CD4-positive, CD25-positive, alpha-beta regulatory T cell (primary cell): ENCODE results near the gene FGF22. TPM values are rescaled to one million over a fixed set of nuclear protein-coding genes. Genes with fewer than 3 reads are reported as not detected.

Experiments used
- ATAC-seq, 2 donors: fragments of 150-1000 bp; cut with Tn5 transposase; one replicate each; pipeline ENCODE4 v1.10.0; 2021; ENCODE audit warnings: low read depth in 2 of 2, moderate number of reproducible peaks in 2 of 2, moderate library complexity in 1 of 2
- DNase-seq, 3 donors: peaks; one replicate each; pipeline versions ENCODE4 v3.0.0 to v3.0.0-alpha.2; 2012 to 2022; ENCODE audit warnings: mixed read lengths in 1 of 3
- H3K27ac ChIP-seq: one replicate; pipeline ENCODE4 v1.7.0; 2013; ENCODE audit warnings: mild to moderate bottlenecking, low read length; ENCODE audit not compliant: insufficient read depth, poor library complexity, severe bottlenecking
- H3K27me3 ChIP-seq: one replicate; pipeline ENCODE4 v1.7.0; 2013; ENCODE audit warnings: low read length; ENCODE audit not compliant: control insufficient read depth, insufficient read depth
- H3K36me3 ChIP-seq: one replicate; pipeline ENCODE4 v1.7.0; 2013; ENCODE audit warnings: mild to moderate bottlenecking, low read length, moderate library complexity; ENCODE audit not compliant: control insufficient read depth, insufficient read depth
- H3K4me1 ChIP-seq: 2 replicates; pipeline ENCODE4 v1.7.0; 2013; ENCODE audit warnings: mild to moderate bottlenecking, low read length; ENCODE audit not compliant: insufficient read depth, control insufficient read depth, poor library complexity, severe bottlenecking
- H3K4me3 ChIP-seq: one replicate; pipeline ENCODE4 v1.7.0; 2013; ENCODE audit warnings: low read depth, mild to moderate bottlenecking, low read length, moderate library complexity
- H3K9me3 ChIP-seq, 2 experiments: 1 replicate in 1 of 2; 2 replicates in 1 of 2; pipeline ENCODE4 v1.7.0; 2013; ENCODE audit warnings: low read length in 2 of 2, mild to moderate bottlenecking in 1 of 2, moderate library complexity in 1 of 2; ENCODE audit not compliant: control insufficient read depth in 2 of 2
- H3K27ac Mint-ChIP-seq, 3 donors: one replicate each; pipeline ENCODE4 v1.8.0; 2020 to 2022; ENCODE audit warnings: mild to moderate bottlenecking in 3 of 3, mixed read lengths in 3 of 3, moderate library complexity in 2 of 3
- H3K27me3 Mint-ChIP-seq: one replicate; pipeline ENCODE4 v1.8.0; 2022; ENCODE audit warnings: mild to moderate bottlenecking, mixed read lengths
- H3K36me3 Mint-ChIP-seq: one replicate; pipeline ENCODE4 v1.8.0; 2020; ENCODE audit warnings: mixed read lengths
- H3K4me1 Mint-ChIP-seq, 4 donors: one replicate each; pipeline ENCODE4 v1.8.0; 2020 to 2022; ENCODE audit warnings: mixed read lengths in 4 of 4, mild to moderate bottlenecking in 1 of 4
- H3K4me3 Mint-ChIP-seq, 4 donors: one replicate each; pipeline ENCODE4 v1.8.0; 2020 to 2022; ENCODE audit warnings: mild to moderate bottlenecking in 4 of 4, mixed read lengths in 4 of 4, moderate library complexity in 3 of 4
- H3K9me3 Mint-ChIP-seq, 7 donors: one replicate each; pipeline ENCODE4 v1.8.0; 2020 to 2022; ENCODE audit warnings: mixed read lengths in 7 of 7, mild to moderate bottlenecking in 3 of 7, moderate library complexity in 2 of 7
- polyA plus RNA-seq, 4 donors: library from polyadenylated mRNA; unstranded; fragments of 300-500 nt; fragmentation: Illumina TruSeq; gene quantifications; one replicate each; pipeline ENCODE4 v1.2.3, GENCODE V29; 2021
- total RNA-seq: library from RNA; stranded (reverse); gene quantifications from one replicate; pipeline ENCODE4 v1.2.3, GENCODE V29; 2022

The FGF22 gene
- total and polyA plus RNA-seq, 5 donors from 2014 or later: 0.17 to 0.81 TPM; not detected in 3

DNA sequence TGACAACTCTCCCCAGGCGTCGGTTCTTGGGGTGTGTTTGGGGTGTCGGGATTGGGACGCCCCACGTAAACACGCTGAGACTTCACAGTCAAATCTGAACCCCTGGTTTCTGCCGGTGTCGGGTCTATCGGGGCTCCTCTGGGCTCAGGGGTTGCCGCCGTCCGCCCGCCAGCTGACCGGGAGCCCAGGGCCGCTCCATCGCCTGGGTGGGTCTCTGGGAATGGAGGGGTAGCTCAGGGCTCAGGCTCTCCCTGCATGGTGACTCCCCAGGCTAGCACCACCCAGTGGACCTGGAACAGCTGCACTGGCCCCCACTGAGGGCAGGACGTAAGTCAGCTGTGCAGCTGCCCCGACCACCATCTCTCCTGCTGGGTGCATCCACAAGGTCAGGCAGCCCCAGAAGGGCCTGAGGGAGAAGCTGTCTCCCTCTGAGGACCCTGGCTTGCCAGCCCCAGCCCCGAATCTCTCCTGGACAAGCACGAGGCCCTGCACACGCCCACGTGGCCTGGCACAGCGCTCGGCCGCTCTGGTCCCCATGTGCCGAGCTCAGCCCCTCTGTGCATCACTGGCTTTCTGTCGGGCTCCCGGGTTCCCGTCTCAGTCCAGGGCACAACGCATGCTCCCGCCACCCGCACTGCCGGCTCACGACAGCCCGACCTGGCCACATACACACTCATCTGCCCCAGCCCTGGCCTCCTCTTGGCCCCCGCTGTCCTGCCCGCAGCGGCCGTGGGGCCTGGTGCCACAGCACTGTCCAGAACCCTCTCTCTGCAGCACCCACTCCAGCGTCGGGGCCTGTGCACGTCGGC lies 17.3 kb downstream of the FGF22 start:
- Histone ChIP-seq H3K4me1 (peaks cover 70% of the 10 kb centered on the region), H3K9me3 (no peaks in the 10 kb centered on the region), H3K27ac (peak overlapping the region; percentile 8), H3K36me3 (peaks cover 32% of the 10 kb centered on the region), H3K27me3 (no peaks in the 10 kb centered on the region), H3K4me3 (no peak overlapping the region)
- peaks cover 9% of the 10 kb centered on the region for H3K36me3 Mint-ChIP-seq
- no peaks in the 10 kb centered on the region for H3K9me3 Mint-ChIP-seq
- H3K4me1 Mint-ChIP-seq: peaks cover 0 to 67% (median 17%) of the 10 kb centered on the region in 4 donors
- DNase-seq (no peak), ATAC-seq (no peak)
- peak overlapping the region in 3 of 4 donors; percentile 32 to 81 (median 35) for H3K4me3 Mint-ChIP-seq
- peaks cover 13% of the 10 kb centered on the region for H3K27me3 Mint-ChIP-seq
- peak overlapping the region in 1 of 3 donors; percentile 48 for H3K27ac Mint-ChIP-seq

DNA sequence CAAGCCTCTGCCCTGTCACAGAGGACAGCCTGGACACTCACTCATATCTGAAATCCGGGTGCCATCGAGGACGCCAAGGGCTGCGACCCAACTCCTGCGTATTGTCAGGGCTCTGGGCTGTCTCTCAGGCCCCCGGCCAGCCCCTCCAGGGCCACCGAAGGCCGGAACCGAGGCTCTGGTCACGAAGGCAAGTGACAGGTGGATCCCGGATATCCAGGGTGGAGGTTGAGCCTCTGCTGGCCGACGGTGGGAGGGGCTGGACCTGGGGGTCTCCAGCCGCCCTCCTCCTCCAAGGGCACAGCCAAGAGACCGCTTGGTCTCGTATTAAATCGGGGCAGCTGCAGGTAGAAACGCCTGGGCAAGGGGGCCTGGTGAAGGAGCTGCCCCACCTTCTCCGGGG lies 17.9 kb downstream of the FGF22 start:
- H3K27ac ChIP-seq: no peak overlapping the region
- Mint-ChIP-seq H3K4me1 (peaks cover 0 to 67% (median 17%) of the 10 kb centered on the region in 4 donors), H3K36me3 (peaks cover 9% of the 10 kb centered on the region), H3K27me3 (peaks cover 13% of the 10 kb centered on the region), H3K27ac (peak overlapping the region in 1 of 3 donors; percentile 38), H3K9me3 (no peaks in the 10 kb centered on the region), H3K4me3 (peak overlapping the region in 2 of 4 donors; percentile 57 to 81)
- peaks cover 71% of the 10 kb centered on the region for H3K4me1 ChIP-seq
- ATAC-seq (no peak), DNase-seq (no peak)
- H3K4me3 ChIP-seq: no peak overlapping the region
- peaks cover 25% of the 10 kb centered on the region for H3K36me3 ChIP-seq
- H3K9me3 ChIP-seq: no peaks in the 10 kb centered on the region
- H3K27me3 ChIP-seq: no peaks in the 10 kb centered on the region

DNA sequence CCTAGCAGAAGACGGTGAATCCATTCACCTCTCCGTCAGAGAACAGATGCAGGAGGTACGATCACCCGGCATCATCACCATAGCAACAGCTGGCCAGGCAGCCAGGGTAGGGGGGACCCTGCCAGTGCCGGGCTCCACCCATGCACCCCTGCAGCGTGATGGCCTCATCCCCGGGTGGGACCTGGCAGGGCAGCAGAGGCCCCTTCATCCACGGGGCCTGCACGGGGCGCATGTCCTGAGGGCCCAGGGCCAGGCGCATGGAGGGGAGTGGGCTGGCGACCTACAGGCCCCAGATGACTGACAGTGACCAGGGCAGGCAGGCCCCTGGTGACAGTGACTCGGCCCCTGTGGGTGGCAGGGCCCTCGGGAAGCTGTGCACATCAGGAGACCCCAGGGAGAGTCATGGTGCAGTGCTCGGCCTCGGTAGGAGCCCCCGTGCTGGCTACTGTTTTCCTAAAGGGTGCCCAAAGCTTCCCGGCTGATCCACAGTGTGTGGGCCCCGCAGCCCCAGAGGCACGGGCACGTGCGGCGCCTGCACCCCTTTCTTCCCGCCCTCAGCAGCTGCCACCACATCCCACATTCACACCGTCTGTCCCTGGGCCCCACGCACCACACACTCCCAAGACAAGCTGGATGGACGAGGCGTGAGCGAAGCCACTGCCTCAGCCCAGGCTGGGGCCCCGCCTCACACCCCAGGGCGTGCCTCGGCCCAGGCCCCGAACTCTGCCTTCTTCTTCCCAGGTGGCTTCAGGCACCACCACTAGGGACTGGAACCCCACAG lies 18.6 kb downstream of the FGF22 start:
- Mint-ChIP-seq H3K4me3 (peak overlapping the region in 3 of 4 donors; percentile 21 to 57 (median 55)), H3K4me1 (peaks cover 0 to 67% (median 17%) of the 10 kb centered on the region in 4 donors), H3K27me3 (peaks cover 13% of the 10 kb centered on the region), H3K27ac (no peak overlapping the region), H3K36me3 (peaks cover 9% of the 10 kb centered on the region), H3K9me3 (no peaks in the 10 kb centered on the region)
- Histone ChIP-seq H3K4me1 (peaks cover 69% of the 10 kb centered on the region), H3K36me3 (peaks cover 19% of the 10 kb centered on the region), H3K27me3 (no peaks in the 10 kb centered on the region), H3K4me3 (no peak overlapping the region), H3K27ac (peak overlapping the region; percentile 92), H3K9me3 (no peaks in the 10 kb centered on the region)
- DNase-seq (no peak), ATAC-seq (no peak)

DNA sequence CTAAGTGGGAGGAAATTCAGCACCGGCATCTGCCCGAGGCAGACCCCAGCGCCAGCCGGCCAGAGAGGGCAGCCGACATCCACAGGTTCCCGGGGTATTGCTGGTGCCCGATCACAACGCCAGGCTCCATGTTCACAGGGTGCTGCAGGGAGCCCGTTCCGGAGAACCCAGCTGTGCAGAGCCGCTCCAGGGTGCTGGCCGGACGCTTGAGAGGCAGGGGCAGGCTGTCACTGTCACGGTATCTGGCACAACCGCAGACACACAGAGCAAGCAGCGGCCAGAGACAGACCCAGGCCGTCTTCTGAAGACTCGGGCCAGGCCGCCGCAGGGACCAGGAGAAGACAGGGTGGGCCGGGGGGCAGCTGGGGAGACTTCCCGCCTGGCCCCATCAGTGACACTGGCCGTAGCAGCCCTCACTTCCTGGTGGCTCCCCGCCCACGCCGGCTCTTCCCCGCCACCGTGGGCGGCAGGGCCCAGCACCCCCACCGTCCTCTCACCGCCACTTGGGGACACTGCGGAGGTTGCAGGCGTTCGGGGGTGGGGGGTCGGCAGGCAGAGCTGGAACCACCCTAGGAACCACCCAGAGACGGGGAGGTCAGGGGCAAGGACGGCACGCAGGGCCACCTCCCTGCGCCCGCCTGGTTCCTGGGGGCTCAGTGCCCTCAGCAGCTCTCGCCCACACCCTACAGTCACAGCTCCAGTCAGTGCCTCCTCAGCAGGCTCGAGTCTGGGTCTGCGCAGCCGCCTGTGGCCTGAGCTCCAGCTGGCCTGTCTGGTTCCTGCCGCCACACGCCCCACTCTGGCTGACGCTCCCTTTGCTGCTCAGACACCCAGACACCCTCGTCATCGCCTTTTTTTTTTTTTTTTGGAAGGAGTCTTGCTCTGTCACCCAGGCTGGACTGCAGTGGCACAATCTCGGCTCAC lies 19.5 kb downstream of the FGF22 start:
- Histone ChIP-seq H3K4me3 (peak overlapping the region; percentile 44), H3K9me3 (no peaks in the 10 kb centered on the region), H3K4me1 (peaks cover 77% of the 10 kb centered on the region), H3K27ac (peak overlapping the region; percentile 92), H3K27me3 (no peaks in the 10 kb centered on the region), H3K36me3 (peaks cover 13% of the 10 kb centered on the region)
- Mint-ChIP-seq H3K4me3 (peak overlapping the region; percentile 95 to 99 (median 98)), H3K27me3 (peaks cover 17% of the 10 kb centered on the region), H3K9me3 (no peaks in the 10 kb centered on the region), H3K27ac (peak overlapping the region; percentile 95 to 98 (median 98)), H3K4me1 (peaks cover 0 to 70% (median 17%) of the 10 kb centered on the region in 4 donors), H3K36me3 (peaks cover 9% of the 10 kb centered on the region)
- DNase-seq: peak in 1 of 3 donors; percentile 57
- no peak for ATAC-seq

DNA sequence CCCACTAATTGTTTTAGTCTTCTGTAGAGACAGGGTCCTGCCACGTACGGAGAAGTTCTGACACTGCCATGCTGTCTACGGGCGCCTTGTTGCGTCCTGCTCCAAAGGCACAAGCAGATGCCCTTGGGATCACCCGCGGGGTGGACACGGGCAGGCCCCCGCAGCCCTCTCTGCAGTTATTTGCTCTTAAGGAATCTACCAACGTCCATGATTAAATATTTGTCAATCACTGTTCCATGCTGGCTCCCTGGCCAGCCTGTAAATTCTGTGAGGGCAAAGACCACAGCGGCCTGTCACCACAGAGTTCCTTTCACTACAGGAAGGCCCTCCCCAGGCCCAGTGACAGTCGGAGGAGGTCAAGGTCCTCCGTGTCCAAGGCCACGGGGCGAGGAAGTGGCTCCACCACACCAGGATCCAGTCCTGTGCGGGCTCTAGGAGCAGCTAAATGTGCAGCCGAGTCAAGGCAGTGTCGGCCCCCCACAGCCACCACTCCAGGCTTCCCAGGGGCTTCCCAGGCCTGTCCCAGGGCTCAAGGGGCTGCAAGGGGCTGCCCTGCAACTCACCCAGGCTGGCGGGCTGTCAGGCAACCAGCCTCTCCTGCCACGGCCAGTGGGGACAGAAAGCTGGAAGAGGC lies 21.2 kb downstream of the FGF22 start:
- Histone ChIP-seq H3K4me3 (peak overlapping the region; percentile 78), H3K9me3 (no peaks in the 10 kb centered on the region), H3K27me3 (no peaks in the 10 kb centered on the region), H3K27ac (peak overlapping the region; percentile 92), H3K4me1 (peaks cover 73% of the 10 kb centered on the region), H3K36me3 (peaks cover 4% of the 10 kb centered on the region)
- peak overlapping the region; percentile 95 to 98 (median 98) for H3K27ac Mint-ChIP-seq
- no peak for ATAC-seq
- no peak for DNase-seq
- H3K4me3 Mint-ChIP-seq: peak overlapping the region; percentile 95 to 99 (median 98)
- H3K4me1 Mint-ChIP-seq: peaks cover 0 to 63% (median 17%) of the 10 kb centered on the region in 4 donors
- no peaks in the 10 kb centered on the region for H3K36me3 Mint-ChIP-seq
- H3K27me3 Mint-ChIP-seq: peaks cover 25% of the 10 kb centered on the region
- H3K9me3 Mint-ChIP-seq: no peaks in the 10 kb centered on the region

DNA sequence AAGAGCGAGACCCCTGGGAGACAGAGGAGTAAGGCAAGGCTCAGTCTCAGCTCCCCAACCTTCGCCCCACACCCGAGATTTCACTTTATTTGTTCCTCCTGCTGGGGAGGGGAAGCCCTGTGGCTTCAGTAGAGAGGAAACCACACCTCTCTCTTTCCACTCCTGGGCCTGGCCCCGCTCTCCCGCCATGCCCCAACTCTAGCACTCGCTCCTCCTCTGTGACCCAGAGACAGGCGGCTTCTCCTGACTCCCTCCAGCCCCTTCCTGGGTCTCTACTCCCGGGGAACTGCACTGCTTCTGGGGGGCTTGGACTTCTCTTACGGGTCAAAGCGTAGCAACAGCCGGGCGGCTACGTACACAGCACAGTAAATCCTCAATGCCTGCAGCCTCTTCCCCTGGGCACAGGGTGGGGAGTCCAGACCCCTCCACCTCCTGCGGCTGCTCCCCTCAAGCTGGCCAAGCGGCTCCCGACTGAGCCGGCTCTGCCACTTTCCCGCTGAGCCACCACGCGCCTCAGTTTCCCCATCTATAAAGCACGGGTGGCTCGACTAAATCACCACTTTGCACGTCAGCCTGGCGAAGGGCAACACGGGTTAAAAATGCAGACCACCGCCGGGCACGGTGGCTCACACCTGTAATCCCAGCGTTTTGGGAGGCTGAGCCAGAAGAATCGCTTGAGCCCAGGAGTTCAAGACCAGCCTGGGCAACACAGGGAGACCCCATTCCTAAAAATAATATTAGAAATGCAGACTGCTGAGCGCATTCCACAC lies 21.9 kb downstream of the FGF22 start:
- H3K4me3 Mint-ChIP-seq: peak overlapping the region; percentile 95 to 99 (median 98)
- H3K4me1 Mint-ChIP-seq: peaks cover 0 to 56% (median 14%) of the 10 kb centered on the region in 4 donors
- DNase-seq: peak; percentile 58 to 85 (median 77)

More for the DNA sequence above, 21.9 kb downstream of the FGF22 start:
- ATAC-seq: peak; percentile 36 to 42
- Mint-ChIP-seq H3K36me3 (no peaks in the 10 kb centered on the region), H3K27ac (peak overlapping the region; percentile 95 to 98 (median 98)), H3K9me3 (no peaks in the 10 kb centered on the region), H3K27me3 (peaks cover 25% of the 10 kb centered on the region)
- H3K4me1 ChIP-seq: peaks cover 68% of the 10 kb centered on the region
- peak overlapping the region; percentile 78 for H3K4me3 ChIP-seq
- peaks cover 4% of the 10 kb centered on the region for H3K36me3 ChIP-seq
- H3K9me3 ChIP-seq: no peaks in the 10 kb centered on the region
- H3K27ac ChIP-seq: peak overlapping the region; percentile 92
- no peaks in the 10 kb centered on the region for H3K27me3 ChIP-seq
